Mesendoderm (in vitro differentiated cells): Measurements from ENCODE around the gene CENPP. TPM values are rescaled to one million over a fixed set of nuclear protein-coding genes. Genes with fewer than 3 reads are reported as not detected.

ENCODE experiments used
- DNase-seq: peaks from one replicate; pipeline ENCODE4 v3.0.0; 2013
- H2AK5ac ChIP-seq: 2 replicates; pipeline ENCODE4 v1.6.1; 2013; ENCODE audit warnings: low read length, inconsistent platforms
- H2BK120ac ChIP-seq: 2 replicates; pipeline ENCODE4 v1.6.1; 2013; ENCODE audit warnings: low read depth, mild to moderate bottlenecking, low read length, moderate library complexity, mixed read lengths
- H2BK15ac ChIP-seq: replicated peaks from 2 replicates; pipeline ENCODE4 v1.6.1; 2013; ENCODE audit warnings: low read depth, mild to moderate bottlenecking, moderate library complexity
- H2BK5ac ChIP-seq: 2 replicates; pipeline ENCODE4 v1.6.1; 2013; ENCODE audit warnings: low read length, inconsistent platforms
- H3K18ac ChIP-seq: 2 replicates; pipeline ENCODE4 v1.6.1; 2013; ENCODE audit warnings: mild to moderate bottlenecking, low read length, mixed read lengths
- H3K23ac ChIP-seq: one replicate; pipeline ENCODE4 v1.6.1; 2013; ENCODE audit warnings: low read length
- H3K27ac ChIP-seq: 2 replicates; pipeline ENCODE4 v1.5.1; 2013; ENCODE audit warnings: low read depth, mild to moderate bottlenecking, inconsistent platforms, low read length, moderate library complexity
- H3K27me3 ChIP-seq: 2 replicates; pipeline ENCODE4 v1.6.1; 2013; ENCODE audit warnings: low read length, control low read depth, mild to moderate bottlenecking, inconsistent platforms; ENCODE audit not compliant: insufficient read depth, poor library complexity
- H3K36me3 ChIP-seq: 2 replicates; pipeline ENCODE4 v1.6.1; 2013; ENCODE audit warnings: low read length, inconsistent platforms; ENCODE audit not compliant: control insufficient read depth, insufficient read depth
- H3K4ac ChIP-seq: one replicate; pipeline ENCODE4 v1.6.1; 2013; ENCODE audit warnings: low read depth, mild to moderate bottlenecking, low read length, moderate library complexity
- H3K4me1 ChIP-seq: 2 replicates; pipeline ENCODE4 v1.6.1; 2013; ENCODE audit warnings: low read depth, low read length, inconsistent platforms; ENCODE audit not compliant: control insufficient read depth
- H3K4me2 ChIP-seq: 2 replicates; pipeline ENCODE4 v1.6.1; 2013; ENCODE audit warnings: low read length
- H3K4me3 ChIP-seq: 2 replicates; pipeline ENCODE4 v1.5.1; 2013; ENCODE audit warnings: mild to moderate bottlenecking, low read length
- H3K56ac ChIP-seq: one replicate; pipeline ENCODE4 v1.6.1; 2013; ENCODE audit warnings: low read length
- H3K79me1 ChIP-seq: 2 replicates; pipeline ENCODE4 v1.6.1; 2013; ENCODE audit warnings: low read length, inconsistent platforms
- H3K79me2 ChIP-seq: 2 replicates; pipeline ENCODE4 v1.6.1; 2013; ENCODE audit warnings: mild to moderate bottlenecking, low read length; ENCODE audit not compliant: control insufficient read depth, insufficient read depth
- H3K9ac ChIP-seq: 2 replicates; pipeline ENCODE4 v1.6.1; 2013; ENCODE audit warnings: low read length, inconsistent platforms
- H4K5ac ChIP-seq: one replicate; pipeline ENCODE4 v1.6.1; 2013; ENCODE audit warnings: low read length
- H4K8ac ChIP-seq: one replicate; pipeline ENCODE4 v1.6.1; 2013; ENCODE audit warnings: low read depth, mild to moderate bottlenecking, control low read depth, low read length, moderate library complexity
- WGBS: extraction: QIAGEN DNeasy Blood & Tissue Kit; methylation state at CpG from one replicate; pipeline ENCODE4 v1.1.7; 2013; ENCODE audit warnings: low lambda C conversion rate, missing lambda C conversion rate; ENCODE audit not compliant: insufficient coverage; ENCODE audit errors: extremely low coverage; 5-methylcytosine and 5-hydroxymethylcytosine counted together
- polyA plus RNA-seq, 2 experiments: library from polyadenylated mRNA; stranded (reverse); fragments of 200-250 nt; gene quantifications; one replicate each; pipeline ENCODE4 v1.2.3, GENCODE V29; 2013

CENPP gene
- 11.8 TPM for polyA plus RNA-seq (2013, experiment 1 of 2)
- 11.4 TPM for polyA plus RNA-seq (2013, experiment 2 of 2)

GRCh38 chr9:92325269-92325990 lies at the start of gene CENPP, which contains the start of gene NOL8:
CENPP (plus strand) TSS chr9:92325953.
NOL8 (minus strand) TSS chr9:92325350; CDS start chr9:92324161, 1,189 bp downstream.
- Histone ChIP-seq H3K4me1 (no peaks in the 10 kb centered on the region), H2AK5ac (no peak within 1 kb of the TSS), H3K18ac (peak within 1 kb of the TSS; percentile 52), H3K4ac (no peak within 1 kb of the TSS), H3K36me3 (no peaks in the 10 kb centered on the region), H3K4me3 (peak within 1 kb of the TSS; percentile 60), H3K79me1 (peaks cover 2% of the 10 kb centered on the region), H4K8ac (peak within 1 kb of the TSS; percentile 79), H3K79me2 (peaks cover 11% of the 10 kb centered on the region), H3K27me3 (no peaks in the 10 kb centered on the region), H4K5ac (no peak within 1 kb of the TSS), H2BK120ac (no peak within 1 kb of the TSS), H3K56ac (peak within 1 kb of the TSS; percentile 95), H2BK15ac (no peak within 1 kb of the TSS), H3K23ac (no peak within 1 kb of the TSS), H3K4me2 (peak within 1 kb of the TSS; percentile 63), H3K27ac (no peak within 1 kb of the TSS), H3K9ac (peak within 1 kb of the TSS; percentile 91), H2BK5ac (peak within 1 kb of the TSS; percentile 70)
- no CpG with 5 or more reads among the region's 55 CpGs for WGBS
- peak; percentile 94 for DNase-seq

DNA sequence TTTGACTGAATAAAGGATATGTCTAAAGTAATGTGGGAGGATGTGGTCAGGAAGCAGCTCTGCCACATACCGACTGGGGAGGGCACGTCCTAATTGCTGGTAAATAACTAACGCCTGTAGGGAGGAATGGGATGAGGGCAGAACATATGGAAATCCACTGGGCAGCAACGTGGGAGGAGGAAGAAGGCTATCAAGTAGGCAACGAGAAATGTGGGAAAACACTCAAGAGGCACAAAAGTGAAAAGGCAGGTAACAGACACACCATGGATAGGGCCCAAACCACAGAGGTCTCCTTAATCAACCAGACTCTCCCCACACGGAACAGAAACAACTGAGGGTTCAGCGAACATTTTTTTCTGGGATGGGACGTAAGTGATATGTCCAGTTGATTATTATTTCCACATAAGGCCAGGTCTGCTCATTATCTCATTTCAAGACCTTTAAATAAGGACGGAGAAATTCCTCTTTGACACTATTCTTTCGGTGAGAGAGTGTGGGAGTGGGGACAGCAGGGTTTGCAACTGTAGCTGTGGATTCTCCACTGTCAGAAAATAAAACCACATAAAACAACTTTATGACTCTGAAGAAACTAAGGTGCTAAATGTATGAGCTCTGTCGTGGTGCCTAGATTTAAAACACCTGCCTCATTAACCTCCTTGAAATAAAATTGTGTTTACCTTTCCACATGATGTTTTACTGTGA lies 49.3 kb upstream of the CENPP start:
- Histone ChIP-seq H3K36me3 (peaks cover 28% of the 10 kb centered on the region), H2AK5ac (no peak overlapping the region), H3K27ac (no peak overlapping the region), H4K8ac (no peak overlapping the region), H3K79me2 (peaks cover 2% of the 10 kb centered on the region), H3K23ac (no peak overlapping the region), H2BK120ac (no peak overlapping the region), H2BK15ac (no peak overlapping the region), H3K18ac (no peak overlapping the region), H3K4me2 (no peak overlapping the region), H3K4me3 (no peak overlapping the region), H3K56ac (no peak overlapping the region), H3K9ac (no peak overlapping the region), H3K4me1 (no peaks in the 10 kb centered on the region), H3K4ac (no peak overlapping the region), H2BK5ac (no peak overlapping the region), H3K27me3 (no peaks in the 10 kb centered on the region), H4K5ac (no peak overlapping the region), H3K79me1 (peaks cover 10% of the 10 kb centered on the region)
- WGBS = no CpG with 5 or more reads among the region's 11 CpGs
- DNase-seq = no peak

- H3K23ac ChIP-seq = no peak overlapping the region
- H3K27me3 ChIP-seq = no peaks in the 10 kb centered on the region
- no peak overlapping the region for H4K5ac ChIP-seq
- no peak overlapping the region for H2BK120ac ChIP-seq
- no peak overlapping the region for H3K27ac ChIP-seq
- WGBS = no CpG with 5 or more reads among the region's 2 CpGs
- no peak overlapping the region for H2BK5ac ChIP-seq
- peaks cover 25% of the 10 kb centered on the region for H3K36me3 ChIP-seq
- no peak overlapping the region for H3K4ac ChIP-seq
- no peak for DNase-seq
- H4K8ac ChIP-seq = no peak overlapping the region
- H3K79me1 ChIP-seq = peaks cover 7% of the 10 kb centered on the region
- peaks cover 5% of the 10 kb centered on the region for H3K79me2 ChIP-seq
- H3K4me2 ChIP-seq = no peak overlapping the region
- no peak overlapping the region for H3K9ac ChIP-seq
- H2BK15ac ChIP-seq = no peak overlapping the region
- no peak overlapping the region for H3K56ac ChIP-seq
- H3K4me3 ChIP-seq = no peak overlapping the region
- no peak overlapping the region for H2AK5ac ChIP-seq
- H3K18ac ChIP-seq = no peak overlapping the region
- no peaks in the 10 kb centered on the region for H3K4me1 ChIP-seq
These were observed 47.6 kb upstream of the CENPP start for GRCh38 chr9:92278110-92278509.

GRCh38 chr9:92279302-92279701 lies 46.5 kb upstream of the CENPP start:
- Histone ChIP-seq H2AK5ac (no peak overlapping the region), H3K9ac (no peak overlapping the region), H3K4me3 (no peak overlapping the region), H3K56ac (no peak overlapping the region), H3K79me1 (peaks cover 9% of the 10 kb centered on the region), H2BK120ac (no peak overlapping the region), H3K18ac (no peak overlapping the region), H3K23ac (no peak overlapping the region), H2BK5ac (no peak overlapping the region), H3K36me3 (peaks cover 20% of the 10 kb centered on the region), H4K5ac (no peak overlapping the region), H3K4ac (no peak overlapping the region), H4K8ac (no peak overlapping the region), H3K4me2 (no peak overlapping the region), H3K79me2 (peaks cover 7% of the 10 kb centered on the region), H3K4me1 (no peaks in the 10 kb centered on the region), H3K27me3 (no peaks in the 10 kb centered on the region), H2BK15ac (no peak overlapping the region), H3K27ac (no peak overlapping the region)
- no peak for DNase-seq
- WGBS = no CpG with 5 or more reads among the region's 1 CpG

DNA sequence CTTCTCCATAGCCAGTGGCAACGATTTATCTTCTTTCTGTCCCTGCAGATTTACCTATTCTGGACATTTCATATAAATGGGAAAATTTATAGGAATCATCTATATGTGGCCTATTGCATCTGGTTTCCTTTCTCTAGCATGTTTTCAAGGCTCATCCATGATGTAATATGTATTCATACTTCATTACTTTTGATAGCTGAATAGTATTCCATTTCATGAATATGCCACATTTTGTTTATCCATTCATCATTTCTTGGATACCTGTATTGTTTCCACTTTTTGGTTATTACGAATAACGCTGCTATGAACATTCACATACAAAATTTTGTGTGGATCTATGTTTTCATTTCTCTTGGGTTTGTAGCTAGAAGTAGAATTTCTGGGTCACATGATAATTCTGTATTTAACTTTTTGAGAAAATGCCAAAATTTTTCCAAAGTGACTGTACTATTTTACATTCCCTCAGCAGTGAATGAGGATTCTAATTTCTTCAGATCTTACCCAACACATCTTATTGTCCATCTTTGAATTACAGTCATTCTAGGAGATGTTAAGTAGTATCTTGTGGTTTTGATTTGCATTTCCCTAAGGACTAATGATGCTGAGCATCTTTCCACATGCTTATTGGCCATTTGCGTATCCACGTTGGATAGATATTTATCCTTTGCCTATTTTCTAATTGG lies 35.9 kb upstream of the CENPP start:
- no peaks in the 10 kb centered on the region for H3K27me3 ChIP-seq
- no peak overlapping the region for H3K18ac ChIP-seq
- WGBS = no CpG with 5 or more reads among the region's 5 CpGs
- peaks cover 4% of the 10 kb centered on the region for H3K79me1 ChIP-seq
- H3K9ac ChIP-seq = no peak overlapping the region
- no peak overlapping the region for H3K4ac ChIP-seq
- peaks cover 45% of the 10 kb centered on the region for H3K79me2 ChIP-seq
- no peak overlapping the region for H3K4me2 ChIP-seq
- no peak overlapping the region for H3K23ac ChIP-seq
- peaks cover 5% of the 10 kb centered on the region for H3K4me1 ChIP-seq
- no peak overlapping the region for H2BK15ac ChIP-seq
- H3K27ac ChIP-seq = no peak overlapping the region
- no peak overlapping the region for H3K4me3 ChIP-seq
- no peak overlapping the region for H2AK5ac ChIP-seq
- no peak overlapping the region for H4K8ac ChIP-seq
- H2BK5ac ChIP-seq = no peak overlapping the region
- H3K56ac ChIP-seq = no peak overlapping the region
- no peak for DNase-seq
- no peak overlapping the region for H4K5ac ChIP-seq
- H3K36me3 ChIP-seq = peaks cover 4% of the 10 kb centered on the region
- H2BK120ac ChIP-seq = no peak overlapping the region
